DND-41 (cell line): ENCODE data around the gene LTBP2.
A peak's percentile ranks its signal among the peaks of the same experiment; 100 is the strongest.

ENCODE experiments used
- EZH2 ChIP-seq: IDR thresholded peaks from 3 replicates; pipeline ENCODE4 v1.6.1; 2012; ENCODE audit warnings: borderline replicate concordance, low read depth, mild to moderate bottlenecking, moderate library complexity, low read length, inconsistent platforms; ENCODE audit not compliant: severe bottlenecking
- TF ChIP-seq, protein P1 (sequence below): IDR thresholded peaks from 2 replicates; pipeline ENCODE4 v1.5.1; 2012; ENCODE audit warnings: borderline replicate concordance, low read length, moderate library complexity, mild to moderate bottlenecking; ENCODE audit not compliant: poor library complexity, severe bottlenecking; ENCODE audit errors: extremely low read depth

DNA sequence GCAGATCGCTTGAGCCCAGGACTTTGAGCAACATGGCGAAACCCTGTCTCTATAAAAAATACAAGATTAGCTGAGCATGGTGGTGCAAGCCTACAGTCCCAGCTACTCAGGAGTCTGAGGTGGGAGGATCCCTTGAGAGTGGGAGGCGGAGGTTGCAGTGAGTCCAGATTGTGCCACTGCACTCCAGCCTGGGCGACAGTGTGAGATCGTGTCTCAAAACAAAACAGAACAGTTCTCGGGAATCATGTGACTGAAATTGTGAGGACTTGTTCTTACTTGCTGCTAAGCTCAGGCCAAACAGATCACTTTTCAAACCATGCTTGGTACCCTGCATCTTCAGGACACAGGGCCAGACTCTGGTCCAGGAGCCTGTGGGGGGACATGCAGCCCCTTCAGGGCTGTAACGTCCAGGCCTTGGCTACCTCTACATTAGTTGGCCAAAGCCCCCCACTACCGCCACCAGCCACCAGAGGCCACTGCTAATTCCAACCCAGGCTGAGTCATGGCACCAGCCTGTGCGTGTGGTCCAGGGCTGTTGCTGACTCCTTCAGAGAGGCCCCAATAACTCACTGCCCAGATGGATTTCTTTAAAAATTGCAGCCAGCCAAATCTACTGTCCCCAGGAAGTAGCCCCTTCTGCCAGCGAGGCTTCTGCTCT lies 152.6 kb downstream of the LTBP2 start:
- TF ChIP-seq, protein P1, sequence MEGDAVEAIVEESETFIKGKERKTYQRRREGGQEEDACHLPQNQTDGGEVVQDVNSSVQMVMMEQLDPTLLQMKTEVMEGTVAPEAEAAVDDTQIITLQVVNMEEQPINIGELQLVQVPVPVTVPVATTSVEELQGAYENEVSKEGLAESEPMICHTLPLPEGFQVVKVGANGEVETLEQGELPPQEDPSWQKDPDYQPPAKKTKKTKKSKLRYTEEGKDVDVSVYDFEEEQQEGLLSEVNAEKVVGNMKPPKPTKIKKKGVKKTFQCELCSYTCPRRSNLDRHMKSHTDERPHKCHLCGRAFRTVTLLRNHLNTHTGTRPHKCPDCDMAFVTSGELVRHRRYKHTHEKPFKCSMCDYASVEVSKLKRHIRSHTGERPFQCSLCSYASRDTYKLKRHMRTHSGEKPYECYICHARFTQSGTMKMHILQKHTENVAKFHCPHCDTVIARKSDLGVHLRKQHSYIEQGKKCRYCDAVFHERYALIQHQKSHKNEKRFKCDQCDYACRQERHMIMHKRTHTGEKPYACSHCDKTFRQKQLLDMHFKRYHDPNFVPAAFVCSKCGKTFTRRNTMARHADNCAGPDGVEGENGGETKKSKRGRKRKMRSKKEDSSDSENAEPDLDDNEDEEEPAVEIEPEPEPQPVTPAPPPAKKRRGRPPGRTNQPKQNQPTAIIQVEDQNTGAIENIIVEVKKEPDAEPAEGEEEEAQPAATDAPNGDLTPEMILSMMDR = peak; percentile 64
- TF ChIP-seq EZH2 = no peak
